GM21786 (cell line): ENCODE results near the gene ZEB2.

ENCODE experiments used
- ATAC-seq: cut with Tn5 transposase; IDR thresholded peaks from one replicate; pipeline ENCODE4 v1.9.1; 2021; ENCODE audit not compliant: unreplicated experiment

The ZEB2 gene

GRCh38 chr2:144472046-144472412 lies 47.9 kb downstream of the ZEB2 start:
- ATAC-seq = no peak

- peak; percentile 80 for ATAC-seq
Measured at GRCh38 chr2:144471305-144472045, 48.4 kb downstream of the ZEB2 start.

GRCh38 chr2:144470816-144471215 lies 49.1 kb downstream of the ZEB2 start:
- ATAC-seq = no peak

- ATAC-seq = no peak
Measured at GRCh38 chr2:144470334-144470733, 49.6 kb downstream of the ZEB2 start.

GRCh38 chr2:144469798-144470197 lies 50.1 kb downstream of the ZEB2 start:
- ATAC-seq = no peak

GRCh38 chr2:144468823-144469595 lies 50.9 kb downstream of the ZEB2 start:
- no peak for ATAC-seq

- ATAC-seq = no peak
Measured at GRCh38 chr2:144467502-144468137, 52.3 kb downstream of the ZEB2 start.

GRCh38 chr2:144466637-144467036 lies 53.3 kb downstream of the ZEB2 start:
- no peak for ATAC-seq

GRCh38 chr2:144465749-144466148 lies 54.2 kb downstream of the ZEB2 start:
- no peak for ATAC-seq

- ATAC-seq = no peak
Measured at GRCh38 chr2:144464730-144465129, 55.2 kb downstream of the ZEB2 start.

- ATAC-seq = no peak
Measured at GRCh38 chr2:144463266-144463665, 56.7 kb downstream of the ZEB2 start.

GRCh38 chr2:144462266-144462665 lies 57.7 kb downstream of the ZEB2 start:
- no peak for ATAC-seq

GRCh38 chr2:144461308-144461766 lies 58.6 kb downstream of the ZEB2 start:
- no peak for ATAC-seq

GRCh38 chr2:144460727-144461307 lies 59.1 kb downstream of the ZEB2 start:
- no peak for ATAC-seq

- ATAC-seq = no peak
Measured at GRCh38 chr2:144459937-144460336, 60.0 kb downstream of the ZEB2 start.

GRCh38 chr2:144459286-144459685 lies 60.6 kb downstream of the ZEB2 start:
- no peak for ATAC-seq

- ATAC-seq = no peak
Measured at GRCh38 chr2:144458541-144458940, 61.4 kb downstream of the ZEB2 start.

- peak; percentile 52 for ATAC-seq
Measured at GRCh38 chr2:144456680-144457079, 63.2 kb downstream of the ZEB2 start.

GRCh38 chr2:144455987-144456386 lies 63.9 kb downstream of the ZEB2 start:
- ATAC-seq = no peak

GRCh38 chr2:144454466-144455287 lies 65.2 kb downstream of the ZEB2 start:
- no peak for ATAC-seq
